Thoracic aorta (tissue), 2 donors: Measurements from ENCODE around the gene SYTL3. TPM values are rescaled to one million over a fixed set of nuclear protein-coding genes. Genes with fewer than 3 reads are reported as not detected.

Source experiments
- ATAC-seq: fragments of 150-250 bp; one replicate; pipeline ENCODE4 v1.8.0; 2017; ENCODE audit warnings: low read depth; ENCODE audit not compliant: insufficient number of reproducible peaks, low FRiP score
- DNase-seq: peaks from one replicate; pipeline ENCODE4 v3.0.0-alpha.2; 2020; ENCODE audit warnings: low spot score
- H3K27ac ChIP-seq, 2 donors: fragments of 200-600 bp; sonication (generic); 1 replicate in 1 of 2; 2 replicates in 1 of 2; pipeline ENCODE4 v1.5.1; 2016; ENCODE audit warnings: mild to moderate bottlenecking in 2 of 2, moderate library complexity in 2 of 2
- H3K27me3 ChIP-seq: fragments of 200-600 bp; sonication (generic); replicated peaks from 2 replicates; pipeline ENCODE4 v1.6.0; 2016; ENCODE audit warnings: mild to moderate bottlenecking; ENCODE audit not compliant: insufficient read depth
- H3K36me3 ChIP-seq: fragments of 200-600 bp; sonication (generic); one replicate; pipeline ENCODE4 v1.5.1; 2016
- H3K4me1 ChIP-seq, 2 donors: fragments of 200-600 bp; sonication (generic); 1 replicate in 1 of 2; 2 replicates in 1 of 2; pipeline versions ENCODE4 v1.5.1 to v1.6.0; 2016; ENCODE audit warnings: low read depth in 2 of 2, mild to moderate bottlenecking in 1 of 2; ENCODE audit not compliant: control insufficient read depth in 1 of 2
- H3K4me3 ChIP-seq: fragments of 200-600 bp; sonication (generic); 2 replicates; pipeline ENCODE4 v1.5.1; 2016; ENCODE audit warnings: mild to moderate bottlenecking
- H3K9me3 ChIP-seq: fragments of 200-600 bp; sonication (generic); 2 replicates; pipeline ENCODE4 v1.5.1; 2016
- total RNA-seq, 2 donors: library from RNA; depleted of rRNA; stranded (reverse); fragments of >200 nt; gene quantifications; one replicate each; pipeline versions ENCODE4 v1.1.0 to v1.2.3, GENCODE V29; 2016
- TF ChIP-seq, protein P1 (sequence below): fragments of 200-600 bp; sonication (generic); IDR thresholded peaks from one replicate; pipeline ENCODE4 v1.5.1; 2019; ENCODE audit warnings: antibody characterized with exemption

Gene SYTL3
- total RNA-seq, 2 donors from 2014 or later, result 7.1 to 9.6 TPM

- Histone ChIP-seq H3K4me3 (no peak overlapping the region), H3K4me1 (no peaks in the 10 kb centered on the region), H3K36me3 (peaks cover 53% of the 10 kb centered on the region), H3K9me3 (no peaks in the 10 kb centered on the region), H3K27ac (no peak overlapping the region), H3K27me3 (no peaks in the 10 kb centered on the region)
- no peak for ATAC-seq
- DNase-seq, result no peak
- TF ChIP-seq, protein P1, sequence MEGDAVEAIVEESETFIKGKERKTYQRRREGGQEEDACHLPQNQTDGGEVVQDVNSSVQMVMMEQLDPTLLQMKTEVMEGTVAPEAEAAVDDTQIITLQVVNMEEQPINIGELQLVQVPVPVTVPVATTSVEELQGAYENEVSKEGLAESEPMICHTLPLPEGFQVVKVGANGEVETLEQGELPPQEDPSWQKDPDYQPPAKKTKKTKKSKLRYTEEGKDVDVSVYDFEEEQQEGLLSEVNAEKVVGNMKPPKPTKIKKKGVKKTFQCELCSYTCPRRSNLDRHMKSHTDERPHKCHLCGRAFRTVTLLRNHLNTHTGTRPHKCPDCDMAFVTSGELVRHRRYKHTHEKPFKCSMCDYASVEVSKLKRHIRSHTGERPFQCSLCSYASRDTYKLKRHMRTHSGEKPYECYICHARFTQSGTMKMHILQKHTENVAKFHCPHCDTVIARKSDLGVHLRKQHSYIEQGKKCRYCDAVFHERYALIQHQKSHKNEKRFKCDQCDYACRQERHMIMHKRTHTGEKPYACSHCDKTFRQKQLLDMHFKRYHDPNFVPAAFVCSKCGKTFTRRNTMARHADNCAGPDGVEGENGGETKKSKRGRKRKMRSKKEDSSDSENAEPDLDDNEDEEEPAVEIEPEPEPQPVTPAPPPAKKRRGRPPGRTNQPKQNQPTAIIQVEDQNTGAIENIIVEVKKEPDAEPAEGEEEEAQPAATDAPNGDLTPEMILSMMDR, result no peak
Observed at GRCh38 chr6:158782432-158783166, 132.7 kb downstream of the SYTL3 start.

DNA sequence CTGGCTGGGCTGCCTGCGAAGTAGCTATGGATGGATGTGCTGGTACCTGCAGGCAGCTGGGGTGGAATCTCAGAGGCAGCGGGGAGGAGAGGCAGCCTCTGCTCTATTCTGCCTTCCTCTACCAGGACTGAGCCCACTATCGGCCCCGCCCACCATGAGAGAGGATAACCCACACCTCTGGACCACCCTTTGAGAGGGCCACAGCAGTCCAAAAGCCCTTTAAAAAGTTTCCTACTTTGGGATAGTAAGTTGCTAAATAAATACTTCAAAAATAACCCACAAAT is 133.3 kb downstream of the SYTL3 start:
- TF ChIP-seq, protein P1, result no peak
- no peak for ATAC-seq
- no peak for DNase-seq
- Histone ChIP-seq H3K36me3 (peaks cover 51% of the 10 kb centered on the region), H3K27me3 (no peaks in the 10 kb centered on the region), H3K9me3 (no peaks in the 10 kb centered on the region), H3K4me3 (no peak overlapping the region), H3K27ac (no peak overlapping the region), H3K4me1 (no peaks in the 10 kb centered on the region)

- no peak overlapping the region for H3K27ac ChIP-seq
- TF ChIP-seq, protein P1, result no peak
- DNase-seq, result no peak
- H3K4me3 ChIP-seq, result no peak overlapping the region
- no peaks in the 10 kb centered on the region for H3K27me3 ChIP-seq
- H3K4me1 ChIP-seq, result no peaks in the 10 kb centered on the region
- ATAC-seq, result no peak
- H3K36me3 ChIP-seq, result peaks cover 54% of the 10 kb centered on the region
- H3K9me3 ChIP-seq, result no peaks in the 10 kb centered on the region
Observed at GRCh38 chr6:158783851-158784250, 134.0 kb downstream of the SYTL3 start.

DNA sequence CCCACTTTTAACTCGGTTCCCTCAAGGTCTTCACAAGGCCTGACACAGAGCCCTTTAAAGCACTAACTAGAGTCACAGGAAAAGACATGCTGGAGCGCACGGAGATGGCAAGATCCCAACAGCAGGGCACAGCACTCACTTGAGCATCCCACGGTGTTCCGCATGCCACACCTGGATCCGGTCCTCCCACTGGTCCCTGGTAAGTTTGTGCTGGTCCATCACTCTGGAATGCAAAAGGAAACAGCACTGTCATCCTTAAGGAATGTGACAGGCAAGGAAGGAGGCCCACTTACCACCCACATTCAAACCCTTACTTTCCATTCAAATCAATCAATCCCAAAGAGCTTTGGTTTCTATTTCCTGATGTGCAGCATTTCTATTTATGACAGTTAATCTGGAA is 134.7 kb downstream of the SYTL3 start:
- Histone ChIP-seq H3K36me3 (peaks cover 54% of the 10 kb centered on the region), H3K4me1 (no peaks in the 10 kb centered on the region), H3K9me3 (no peaks in the 10 kb centered on the region), H3K27me3 (no peaks in the 10 kb centered on the region), H3K4me3 (no peak overlapping the region), H3K27ac (no peak overlapping the region)
- DNase-seq, result no peak
- TF ChIP-seq, protein P1, result no peak
- ATAC-seq, result no peak

DNA sequence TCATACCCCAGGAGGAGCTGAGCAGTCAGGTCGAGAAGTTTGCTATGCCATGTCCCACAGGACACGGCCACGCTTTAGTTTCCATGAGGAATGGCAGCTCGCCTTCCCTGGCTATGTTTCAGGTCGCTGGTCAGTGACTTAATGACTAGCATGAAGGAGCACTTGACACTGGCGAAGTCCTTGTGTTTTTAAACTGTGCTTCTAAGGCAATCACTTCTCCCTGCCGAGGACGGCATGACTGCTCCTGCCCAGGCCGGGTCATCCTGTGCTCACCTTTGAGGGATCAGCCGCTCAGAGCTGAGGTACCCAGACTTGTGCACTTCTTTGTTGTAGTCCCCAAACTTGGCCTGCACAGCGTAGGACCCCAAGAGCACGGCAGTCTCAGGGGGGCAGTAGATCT is 135.2 kb downstream of the SYTL3 start:
- Histone ChIP-seq H3K9me3 (no peaks in the 10 kb centered on the region), H3K27me3 (no peaks in the 10 kb centered on the region), H3K4me3 (no peak overlapping the region), H3K36me3 (peaks cover 54% of the 10 kb centered on the region), H3K27ac (no peak overlapping the region), H3K4me1 (no peaks in the 10 kb centered on the region)
- DNase-seq (no peak), ATAC-seq (no peak)
- TF ChIP-seq, protein P1, result no peak
